ENCODE measurements around the gene ATP2C1. TPM values are rescaled to one million over a fixed set of nuclear protein-coding genes. Genes with fewer than 3 reads are reported as not detected.
A peak's percentile ranks its signal among the peaks of the same experiment; 100 is the strongest.

Gene ATP2C1
- total RNA-seq, 1 donor from 2014 or later, result 142 TPM

- no peak for TF ChIP-seq CTCF (IDR thresholded peaks at IDR 0.05)
- intact Hi-C loops (cut with DNase I), result no loop called here
- DNase-seq (no peak), ATAC-seq (no peak)
- no peaks in the 10 kb centered on the region for H3K27me3 ChIP-seq
- H3K4me1 ChIP-seq, result peaks cover 19% of the 10 kb centered on the region
- no peak overlapping the region for H3K27ac ChIP-seq
- no peaks in the 10 kb centered on the region for H3K9me3 ChIP-seq
- no peak overlapping the region for H3K4me3 ChIP-seq
- peaks cover 7% of the 10 kb centered on the region for H3K36me3 ChIP-seq
Observed at GRCh38 chr3:131028844-131029243, 135.0 kb downstream of the ATP2C1 start.

DNA sequence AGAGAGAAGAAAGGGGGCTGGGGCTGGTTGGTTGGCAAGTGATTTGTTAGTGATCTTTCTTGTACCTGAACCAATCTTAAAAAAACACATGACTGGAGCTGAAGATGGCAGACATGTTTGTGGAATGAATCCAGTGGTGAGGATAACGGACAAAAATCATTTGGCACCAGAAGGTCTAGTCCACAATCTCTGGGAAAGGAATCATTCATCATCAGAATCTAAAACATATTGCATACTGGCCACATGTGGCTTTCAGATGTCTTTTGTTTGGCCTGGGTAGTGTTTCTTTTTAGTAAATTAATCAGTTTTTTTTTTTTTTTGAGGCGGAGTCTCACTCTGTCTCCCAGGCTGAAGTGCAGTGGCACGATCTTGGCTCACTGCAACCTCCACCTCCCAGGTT is 137.8 kb downstream of the ATP2C1 start:
- Histone ChIP-seq H3K36me3 (no peaks in the 10 kb centered on the region), H3K27ac (no peak overlapping the region), H3K9me3 (no peaks in the 10 kb centered on the region), H3K27me3 (no peaks in the 10 kb centered on the region), H3K4me1 (no peaks in the 10 kb centered on the region), H3K4me3 (no peak overlapping the region)
- ATAC-seq (no peak), DNase-seq (no peak)
- TF ChIP-seq CTCF (IDR thresholded peaks at IDR 0.05), result no peak
- intact Hi-C loops (cut with DNase I), result no loop called here

GRCh38 chr3:131033480-131034080 is 139.7 kb downstream of the ATP2C1 start:
- Histone ChIP-seq H3K4me1 (no peaks in the 10 kb centered on the region), H3K4me3 (no peak overlapping the region), H3K36me3 (no peaks in the 10 kb centered on the region), H3K27me3 (no peaks in the 10 kb centered on the region), H3K9me3 (no peaks in the 10 kb centered on the region), H3K27ac (no peak overlapping the region)
- intact Hi-C loops (cut with DNase I), result no loop called here
- peak; percentile 66 for TF ChIP-seq CTCF (IDR thresholded peaks at IDR 0.05)
- DNase-seq (no peak), ATAC-seq (peak; percentile 64)

- no peak overlapping the region for H3K27ac ChIP-seq
- intact Hi-C loops (cut with DNase I), result no loop called here
- no peaks in the 10 kb centered on the region for H3K27me3 ChIP-seq
- no peak for DNase-seq
- no peak for ATAC-seq
- H3K9me3 ChIP-seq, result no peaks in the 10 kb centered on the region
- H3K4me1 ChIP-seq, result no peaks in the 10 kb centered on the region
- TF ChIP-seq CTCF (IDR thresholded peaks at IDR 0.05), result no peak
- H3K36me3 ChIP-seq, result no peaks in the 10 kb centered on the region
- no peak overlapping the region for H3K4me3 ChIP-seq
Observed at GRCh38 chr3:131036200-131036816, 142.4 kb downstream of the ATP2C1 start.

DNA sequence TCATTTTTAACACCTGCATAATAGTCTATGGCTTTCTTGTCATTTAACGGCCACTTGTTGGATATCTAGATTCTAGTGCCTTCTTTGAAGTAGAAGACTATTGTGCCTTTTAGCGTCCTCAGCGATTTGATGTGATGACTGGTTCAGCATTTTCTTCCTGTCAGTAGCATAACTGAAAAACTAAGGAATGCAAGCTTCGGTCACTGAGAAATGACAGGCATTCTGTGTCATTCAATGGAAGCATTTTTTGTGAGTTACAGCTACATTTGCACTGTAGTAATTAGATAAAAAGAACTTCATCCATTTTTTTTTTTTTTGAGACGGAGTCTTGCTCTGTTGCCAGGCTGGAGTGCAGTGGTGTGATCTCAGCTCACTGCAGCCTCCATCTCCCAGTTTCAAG is 143.1 kb downstream of the ATP2C1 start:
- no peak for ATAC-seq

More for the DNA sequence above, 143.1 kb downstream of the ATP2C1 start:
- intact Hi-C loops (cut with DNase I), result no loop called here
- no peak for DNase-seq
- TF ChIP-seq CTCF (IDR thresholded peaks at IDR 0.05), result no peak
- H3K4me3 ChIP-seq, result no peak overlapping the region
- no peaks in the 10 kb centered on the region for H3K36me3 ChIP-seq
- no peaks in the 10 kb centered on the region for H3K4me1 ChIP-seq
- H3K9me3 ChIP-seq, result no peaks in the 10 kb centered on the region
- H3K27me3 ChIP-seq, result no peaks in the 10 kb centered on the region
- no peak overlapping the region for H3K27ac ChIP-seq
